ENCODE results near the gene MT4. TPM values are rescaled to one million over a fixed set of nuclear protein-coding genes. Genes with fewer than 3 reads are reported as not detected.

MT4 gene
- total and polyA plus RNA-seq, 8 donors: not detected

- peak within 1 kb of the TSS; percentile 76 to 97 (median 95) for H3K4me3 ChIP-seq
- H3K9me3 ChIP-seq: no peaks in the 10 kb centered on the region
- H3K27me3 ChIP-seq: peaks cover 0 to 3% (median 0%) of the 10 kb centered on the region in 3 donors
- intact Hi-C loops (cut with DNase I; ENCODE audit: low total_unique reads): no loop called here
- TF ChIP-seq POLR2A (IDR thresholded peaks at IDR 0.05) (peak in 1 of 4 donors; percentile 65), POLR2AphosphoS5 (IDR thresholded peaks at IDR 0.05) (peak; percentile 75 to 91 (median 83)), EP300 (IDR thresholded peaks at IDR 0.05) (no peak), CTCF (IDR thresholded peaks at IDR 0.05) (no peak)
- WGBS, 5 donors: 0% methylated on average over 18 to 65 of the region's 65 CpGs
- H3K36me3 ChIP-seq: no peaks in the 10 kb centered on the region
- peak within 1 kb of the TSS; percentile 85 to 98 (median 93) for H3K27ac ChIP-seq
- DNase-seq: peak; percentile 94 to 97
- H3K4me1 ChIP-seq: peaks cover 4 to 52% (median 27%) of the 10 kb centered on the region in 4 donors
These were observed 45.2 kb upstream of the MT4 start, which contains the start of gene BBS2 for GRCh38 chr16:56519459-56520250. Gene BBS2 (minus strand): TSS chr16:56520024. CDS start chr16:56519862, 162 bp downstream.

GRCh38 chr16:56520251-56520577 lies 44.7 kb upstream of the MT4 start:
- 9 to 24% (median 17%) methylated on average over 4 of the region's 4 CpGs for WGBS, 5 donors
- peaks cover 4 to 47% (median 27%) of the 10 kb centered on the region in 4 donors for H3K4me1 ChIP-seq
- peak overlapping the region; percentile 76 to 97 (median 95) for H3K4me3 ChIP-seq
- H3K27ac ChIP-seq: peak overlapping the region; percentile 85 to 98 (median 93)
- peaks cover 0 to 3% (median 0%) of the 10 kb centered on the region in 3 donors for H3K27me3 ChIP-seq
- TF ChIP-seq POLR2AphosphoS5 (IDR thresholded peaks at IDR 0.05): no peak
- TF ChIP-seq CTCF (IDR thresholded peaks at IDR 0.05): no peak
- no peak for TF ChIP-seq POLR2A (IDR thresholded peaks at IDR 0.05)
- TF ChIP-seq EP300 (IDR thresholded peaks at IDR 0.05): no peak
- H3K36me3 ChIP-seq: no peaks in the 10 kb centered on the region
- no peaks in the 10 kb centered on the region for H3K9me3 ChIP-seq
- DNase-seq: no peak
- intact Hi-C loops (cut with DNase I; ENCODE audit: low total_unique reads): no loop called here

DNA sequence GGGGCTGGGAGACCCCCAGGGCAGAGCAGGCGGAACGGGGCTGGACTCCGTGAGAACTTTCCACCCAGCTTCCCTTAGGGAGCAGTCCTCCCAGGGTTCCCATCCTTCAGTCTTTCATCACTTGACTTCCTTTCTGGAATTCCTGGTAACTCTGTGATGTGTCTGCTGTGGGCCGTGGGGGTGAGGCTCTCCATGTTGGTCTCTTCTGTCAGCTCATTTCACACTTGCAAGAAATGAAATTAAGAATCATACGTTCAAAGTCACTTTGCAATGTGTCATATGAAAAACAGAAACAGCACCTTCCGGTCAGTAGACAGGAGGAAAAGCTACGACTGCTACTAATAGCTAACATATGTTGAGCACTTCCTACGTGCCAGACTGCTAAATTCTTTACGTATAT lies 39.6 kb upstream of the MT4 start:
- Histone ChIP-seq H3K27me3 (peaks cover 0 to 8% (median 0%) of the 10 kb centered on the region in 3 donors), H3K27ac (no peak overlapping the region), H3K4me1 (peaks cover 3 to 5% (median 4%) of the 10 kb centered on the region in 4 donors), H3K36me3 (no peaks in the 10 kb centered on the region), H3K9me3 (no peaks in the 10 kb centered on the region), H3K4me3 (no peak overlapping the region)
- no peak for DNase-seq
- intact Hi-C loops (cut with DNase I; ENCODE audit: low total_unique reads): no loop called here
- TF ChIP-seq POLR2AphosphoS5 (IDR thresholded peaks at IDR 0.05) (no peak), CTCF (IDR thresholded peaks at IDR 0.05) (no peak), POLR2A (IDR thresholded peaks at IDR 0.05) (no peak), EP300 (IDR thresholded peaks at IDR 0.05) (no peak)
- 73 to 87% (median 82%) methylated on average over 9 of the region's 9 CpGs for WGBS, 5 donors

- 80 to 100% (median 97%) methylated on average over 1 of the region's 1 CpG for WGBS, 5 donors
- intact Hi-C loops (cut with DNase I; ENCODE audit: low total_unique reads): no loop called here
- H3K36me3 ChIP-seq: no peaks in the 10 kb centered on the region
These were observed 34.0 kb upstream of the MT4 start for GRCh38 chr16:56530872-56531271.

More at GRCh38 chr16:56530872-56531271, 34.0 kb upstream of the MT4 start:
- no peaks in the 10 kb centered on the region for H3K4me1 ChIP-seq
- no peak overlapping the region for H3K4me3 ChIP-seq
- no peaks in the 10 kb centered on the region for H3K9me3 ChIP-seq
- no peak for TF ChIP-seq POLR2A (IDR thresholded peaks at IDR 0.05)
- TF ChIP-seq EP300 (IDR thresholded peaks at IDR 0.05): no peak
- TF ChIP-seq CTCF (IDR thresholded peaks at IDR 0.05): no peak
- no peak overlapping the region for H3K27ac ChIP-seq
- peaks cover 0 to 10% (median 0%) of the 10 kb centered on the region in 3 donors for H3K27me3 ChIP-seq
- DNase-seq: no peak

Data from stomach (tissue), 9 donors.